NCI-H146 (cell line): ENCODE data around the gene HECTD1.
"Not testable (repeated sequence)": the region's sequence is repeated elsewhere in the genome, so short reads cannot be mapped to it uniquely, and the experiment has no call there.

ENCODE experiments used
- DNase-seq: peaks from one replicate; lab custom pipeline; 2025; lab: John Stamatoyannopoulos, UW

The HECTD1 gene

GRCh38 chr14:31228533-31228932 is 20.9 kb upstream of the HECTD1 start:
- DNase-seq, result no peak

GRCh38 chr14:31224808-31225207 is 17.2 kb upstream of the HECTD1 start:
- no peak for DNase-seq

GRCh38 chr14:31223331-31223730 is 15.7 kb upstream of the HECTD1 start:
- no peak for DNase-seq

GRCh38 chr14:31222834-31223233 is 15.2 kb upstream of the HECTD1 start:
- no peak for DNase-seq

GRCh38 chr14:31221266-31221665 is 13.7 kb upstream of the HECTD1 start:
- no peak for DNase-seq

- DNase-seq, result no peak
Observed at GRCh38 chr14:31219169-31219568, 11.6 kb upstream of the HECTD1 start.

- DNase-seq, result no peak
Observed at GRCh38 chr14:31216359-31216758, 8.8 kb upstream of the HECTD1 start.

- DNase-seq, result no peak
Observed at GRCh38 chr14:31212893-31213292, 5.3 kb upstream of the HECTD1 start.

- DNase-seq, result no peak
Observed at GRCh38 chr14:31209605-31210004, 2.0 kb upstream of the HECTD1 start.

GRCh38 chr14:31208546-31209424 is 1.2 kb upstream of the HECTD1 start:
- peak; percentile 40 for DNase-seq

- no peak for DNase-seq
Observed at GRCh38 chr14:31207287-31207754, 272 bp downstream of the HECTD1 start.

- peak; percentile 50 for DNase-seq
Observed at GRCh38 chr14:31206536-31207286, 882 bp downstream of the HECTD1 start.

GRCh38 chr14:31205681-31206535 is 1.7 kb downstream of the HECTD1 start:
- no peak for DNase-seq

GRCh38 chr14:31204593-31205534 is 2.7 kb downstream of the HECTD1 start:
- DNase-seq, result no peak

GRCh38 chr14:31203899-31204592 is 3.5 kb downstream of the HECTD1 start:
- not testable (repeated sequence) for DNase-seq

GRCh38 chr14:31203414-31203742 is 4.2 kb downstream of the HECTD1 start:
- no peak for DNase-seq

GRCh38 chr14:31201111-31201510 is 6.5 kb downstream of the HECTD1 start:
- DNase-seq, result no peak

- DNase-seq, result no peak
Observed at GRCh38 chr14:31200702-31200990, 6.9 kb downstream of the HECTD1 start.

GRCh38 chr14:31197671-31198070 is 9.9 kb downstream of the HECTD1 start:
- DNase-seq, result no peak

GRCh38 chr14:31196839-31197492 is 10.6 kb downstream of the HECTD1 start:
- DNase-seq, result no peak
